ENCODE measurements around the gene NDUFS1. TPM values are rescaled to one million over a fixed set of nuclear protein-coding genes. Genes with fewer than 3 reads are reported as not detected.
"Not testable (repeated sequence)": the region's sequence is repeated elsewhere in the genome, so short reads cannot be mapped to it uniquely, and the experiment has no call there.

The NDUFS1 gene
- total and polyA plus RNA-seq, 10 of the 15 experiments (the other 5 are each of a cell fraction or from before 2014, with no cell fraction given), result 62.6 to 108 (median 90.4) TPM

DNA sequence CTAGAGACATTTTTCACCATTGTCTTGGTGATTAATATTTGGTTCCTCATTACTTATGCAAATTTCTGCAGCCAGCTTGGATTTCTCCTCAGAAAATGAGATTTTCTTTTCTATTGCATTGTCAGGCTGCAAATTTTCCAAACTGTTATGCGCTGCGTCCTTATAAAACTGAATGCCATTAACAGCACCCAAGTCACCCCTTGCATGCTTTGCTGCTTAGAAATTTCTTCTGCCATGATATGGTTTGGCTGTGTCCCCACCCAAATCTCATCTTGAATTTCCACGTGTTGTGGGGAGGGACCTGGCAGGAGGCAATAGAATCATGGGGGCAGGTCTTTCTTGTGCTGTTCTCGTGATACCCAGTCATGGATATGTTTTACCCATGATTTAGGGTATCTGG lies 9.0 kb upstream of the NDUFS1 start:
- ATAC-seq; H3K36me3 ChIP-seq (ENCODE audit: control insufficient read depth in 2 of 2, insufficient read depth in 2 of 2, low read length in 1 of 2); H3K27me3 ChIP-seq (replicated peaks in 1 of 2; ENCODE audit: control insufficient read depth in 2 of 2, insufficient read depth in 2 of 2, low read length in 1 of 2); DNase-seq (ENCODE audit: low read depth, low spot score); H3K4me2 ChIP-seq (ENCODE audit: control insufficient read depth, insufficient read depth); H3K4me1 ChIP-seq (ENCODE audit: control insufficient read depth, insufficient read depth, low read length); H3K79me2 ChIP-seq (ENCODE audit: control insufficient read depth, insufficient read depth, low read length); POLR2A ChIA-PET; BruUV-seq (replicated peaks); H3K9me3 ChIP-seq (replicated peaks; ENCODE audit: control insufficient read depth, insufficient read depth, low read length); RAD21 ChIA-PET (ENCODE audit: unreplicated experiment); H4K20me1 ChIP-seq (ENCODE audit: control insufficient read depth, insufficient read depth); H3K27ac ChIP-seq (ENCODE audit: control insufficient read depth, insufficient read depth); H2AFZ ChIP-seq (ENCODE audit: control insufficient read depth, low read depth, low read length); H3K4me3 ChIP-seq; CTCF ChIA-PET; FAIRE-seq; SMC1A ChIA-PET (ENCODE audit: uncharacterized antibody, unreplicated experiment); H3K9ac ChIP-seq (ENCODE audit: control insufficient read depth, insufficient read depth, low read length): not testable (repeated sequence)
- intact Hi-C loops (cut with micrococcal nuclease; ENCODE audit: unreplicated experiment) (loop anchor here (10.0 kb wide), 1 partner anchor 287 kb away; no protein-coding TSS in a partner anchor), in situ Hi-C loops (cut with MboI) (loop anchor here (5.0 kb wide), 1 partner anchor 94 kb away; no protein-coding TSS in a partner anchor)
- whole genome bisulfite sequencing (ENCODE audit: insufficient coverage, insufficient replicate concordance, low lambda C conversion rate, missing lambda C conversion rate), result 89% methylated on average over 4 of the region's 4 CpGs

DNA sequence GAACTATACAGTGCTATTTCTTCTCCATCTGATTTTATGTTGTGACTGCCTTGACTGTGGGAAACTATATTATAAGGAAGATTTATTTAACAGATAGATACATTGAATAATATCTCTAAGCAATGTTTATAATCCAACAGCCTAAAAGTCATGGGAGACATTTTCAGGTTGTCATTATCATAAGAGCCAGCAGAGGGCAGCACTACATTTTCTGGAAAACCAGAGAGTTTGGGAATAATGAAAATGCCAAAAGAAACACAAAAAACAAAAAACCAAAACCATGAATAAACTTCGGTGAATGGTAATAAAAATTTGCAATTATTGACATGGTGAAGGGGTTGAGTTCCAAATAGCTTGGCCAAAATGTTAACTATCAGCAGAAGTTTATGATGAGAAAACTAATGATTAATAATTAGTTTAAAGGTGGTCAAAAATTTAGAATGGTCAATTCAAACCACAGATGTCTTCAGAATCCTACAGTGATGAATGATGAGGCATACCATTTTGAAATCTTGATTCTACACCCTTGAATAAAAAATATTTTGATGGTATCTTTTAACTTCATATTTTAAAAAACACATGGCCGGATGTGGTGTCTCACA lies 5.1 kb upstream of the NDUFS1 start:
- TF ChIP-seq RAD21 (IDR thresholded peaks at IDR 0.05; ENCODE audit: insufficient read depth, low read depth, low read length) (peak; percentile 62), RAD51 (IDR thresholded peaks at IDR 0.05) (no peak), ZNF384 (IDR thresholded peaks at IDR 0.05; ENCODE audit: borderline replicate concordance, low read depth, low read length) (no peak), IKZF2 (IDR thresholded peaks at IDR 0.05) (peak; percentile 64 to 65), POLR2A (IDR thresholded peaks at IDR 0.05; ENCODE audit: low read depth, low read length) (no peak), CTCF (IDR thresholded peaks at IDR 0.05 in 2 of 3, conservative IDR thresholded peaks at IDR 0.05 in 1 of 3; ENCODE audit: control insufficient read depth in 2 of 3, extremely low read depth in 1 of 3, insufficient read depth in 1 of 3, low read depth in 3 of 3, low read length in 3 of 3) (peak; percentile 50 to 64 (median 58)), ZZZ3 (IDR thresholded peaks at IDR 0.05; ENCODE audit: control insufficient read depth, insufficient read length, low read depth) (no peak), SMC3 (IDR thresholded peaks at IDR 0.05; ENCODE audit: borderline replicate concordance, low read length) (peak; percentile 53; the same call in 1 of the 2 replicates), PML (IDR thresholded peaks at IDR 0.05; ENCODE audit: low read length) (no peak)
- H3K27ac ChIP-seq (ENCODE audit: control insufficient read depth, insufficient read depth), result no peak overlapping the region
- H2AFZ ChIP-seq (ENCODE audit: control insufficient read depth, low read depth, low read length), result no peak overlapping the region
- SMC1A ChIA-PET (ENCODE audit: uncharacterized antibody, unreplicated experiment), result interaction anchor here (0.7 to 1.5 kb wide), 4 partner anchors 57 to 98 kb away, joined by 3 to 5 read pairs (median 4); no protein-coding TSS in a partner anchor
- CTCF ChIA-PET, result interaction anchor here (0.6 to 2.2 kb wide), 24 partner anchors 14 to 610 kb away, joined by 3 to 22 read pairs (median 3); no protein-coding TSS in a partner anchor
- H4K20me1 ChIP-seq (ENCODE audit: control insufficient read depth, insufficient read depth), result no peaks in the 10 kb centered on the region
- peaks cover 2 to 19% of the 10 kb centered on the region in 2 experiments; a peak in 3 of 4 replicates for H3K36me3 ChIP-seq (ENCODE audit: control insufficient read depth in 2 of 2, insufficient read depth in 2 of 2, low read length in 1 of 2)
- peaks cover 41% of the 10 kb centered on the region for H3K79me2 ChIP-seq (ENCODE audit: control insufficient read depth, insufficient read depth, low read length)
- BruUV-seq (replicated peaks), result no TSS peak
- H3K4me3 ChIP-seq, result no peak overlapping the region
- DNase-seq (ENCODE audit: low read depth, low spot score), result no peak
- intact Hi-C loops (cut with micrococcal nuclease; ENCODE audit: unreplicated experiment) (loop anchor here (2.0 to 10.0 kb wide), 2 partner anchors 96 to 290 kb away; no protein-coding TSS in a partner anchor), in situ Hi-C loops (cut with MboI) (no loop called here)
- no peak for ATAC-seq
- no peak overlapping the region; the same call in 1 of the 2 replicates for H3K4me2 ChIP-seq (ENCODE audit: control insufficient read depth, insufficient read depth)
- RAD21 ChIA-PET (ENCODE audit: unreplicated experiment), result interaction anchor here (1.0 kb wide), 1 partner anchor 130 kb away, joined by 3 read pairs; no protein-coding TSS in a partner anchor
- H3K9ac ChIP-seq (ENCODE audit: control insufficient read depth, insufficient read depth, low read length), result no peak overlapping the region
- peaks cover 2% of the 10 kb centered on the region; the same call in 1 of the 2 replicates for H3K4me1 ChIP-seq (ENCODE audit: control insufficient read depth, insufficient read depth, low read length)
- FAIRE-seq, result no peak
- 95% methylated on average over 2 of the region's 2 CpGs for WGBS (ENCODE audit: insufficient coverage, insufficient replicate concordance, low lambda C conversion rate, missing lambda C conversion rate)
- POLR2A ChIA-PET, result no interaction called here
- H3K27me3 ChIP-seq (replicated peaks in 1 of 2; ENCODE audit: control insufficient read depth in 2 of 2, insufficient read depth in 2 of 2, low read length in 1 of 2), result no peaks in the 10 kb centered on the region
- H3K9me3 ChIP-seq (replicated peaks; ENCODE audit: control insufficient read depth, insufficient read depth, low read length), result no peaks in the 10 kb centered on the region; the same call in 2 of the 3 replicates

Measured in GM12878 (cell line).